GM18498 (cell line): Measurements from ENCODE around the gene PADI3.

Experiments used
- ATAC-seq: cut with Tn5 transposase; IDR thresholded peaks from one replicate; pipeline ENCODE4 v1.9.1; 2021; ENCODE audit warnings: mild to moderate bottlenecking, moderate library complexity; ENCODE audit not compliant: unreplicated experiment

Gene PADI3

DNA sequence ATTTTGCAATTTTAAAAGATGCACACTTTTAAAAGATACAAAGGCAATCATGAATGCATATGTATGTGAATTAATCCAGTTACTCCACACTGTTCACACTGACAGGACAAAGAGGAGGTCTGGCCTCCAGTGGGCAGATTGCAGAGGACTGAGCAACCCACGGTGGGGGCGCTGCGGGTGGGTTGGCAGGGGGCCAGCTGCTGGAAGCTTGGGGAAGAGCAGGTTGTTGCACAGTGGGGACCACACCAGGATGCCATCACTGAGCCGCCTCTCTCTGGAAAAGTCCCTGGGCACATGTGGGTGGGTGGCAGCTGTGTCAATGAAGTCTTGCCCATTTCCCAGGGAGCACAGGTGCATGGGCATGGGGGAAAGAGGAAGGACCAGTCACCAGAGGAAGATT is 46.4 kb downstream of the PADI3 start:
- no peak for ATAC-seq

DNA sequence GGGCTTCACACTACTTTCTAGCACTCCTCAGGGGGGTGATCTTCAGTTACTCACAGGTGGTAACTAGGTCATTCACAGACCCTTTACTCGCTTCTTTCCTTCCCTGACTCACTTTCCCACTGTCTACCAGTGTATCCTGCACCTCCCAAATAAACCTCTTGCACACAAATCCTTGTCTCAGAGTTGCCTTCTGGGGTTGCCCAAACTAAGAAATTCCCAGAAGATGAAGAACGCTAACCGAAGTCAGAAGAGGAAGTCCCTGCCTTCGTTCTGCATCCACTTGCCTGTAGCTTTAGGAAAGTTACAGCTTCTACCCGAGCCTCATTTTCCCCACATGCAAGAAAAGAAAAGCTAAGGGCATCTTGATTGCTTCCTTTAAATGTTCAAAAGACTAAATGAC is 47.2 kb downstream of the PADI3 start:
- ATAC-seq = no peak

DNA sequence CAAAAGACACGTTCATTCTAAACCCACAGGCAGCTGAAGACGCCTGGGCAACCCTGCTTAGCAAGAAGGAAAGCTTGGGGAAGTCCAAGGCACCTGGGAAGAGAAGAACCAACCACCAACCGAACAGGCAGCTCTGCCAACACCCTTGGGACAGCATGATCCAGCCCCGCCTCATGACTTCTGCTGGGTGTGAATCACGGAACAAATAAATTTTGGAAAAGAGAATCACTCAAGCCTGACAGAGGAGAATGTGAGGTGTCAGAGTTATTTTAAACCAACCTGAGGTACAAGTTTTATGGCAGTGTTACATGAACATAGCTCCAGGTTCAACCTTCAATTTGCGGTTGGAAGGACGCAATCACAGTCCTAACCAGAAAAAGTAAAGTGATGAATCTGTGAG is 49.1 kb downstream of the PADI3 start:
- ATAC-seq = no peak

DNA sequence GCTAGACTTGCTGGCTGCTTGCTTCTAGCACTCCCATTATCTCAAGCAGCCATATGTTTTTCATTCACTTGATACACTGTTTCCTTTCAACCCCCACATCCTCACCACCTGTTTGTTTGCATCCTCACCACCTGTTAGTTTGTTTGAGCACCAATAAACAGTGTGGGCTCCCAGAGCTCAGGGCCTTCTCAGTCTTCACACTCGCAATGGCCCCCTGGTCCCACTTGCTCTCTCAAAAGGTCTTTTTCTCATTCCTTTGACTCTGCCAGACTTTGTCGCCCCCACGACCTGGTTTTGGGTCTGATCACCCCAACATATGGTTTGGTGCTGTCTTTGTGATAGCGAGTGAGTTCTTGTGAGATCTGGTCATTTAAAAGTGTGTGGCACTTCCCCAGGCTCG is 52.9 kb downstream of the PADI3 start:
- no peak for ATAC-seq

DNA sequence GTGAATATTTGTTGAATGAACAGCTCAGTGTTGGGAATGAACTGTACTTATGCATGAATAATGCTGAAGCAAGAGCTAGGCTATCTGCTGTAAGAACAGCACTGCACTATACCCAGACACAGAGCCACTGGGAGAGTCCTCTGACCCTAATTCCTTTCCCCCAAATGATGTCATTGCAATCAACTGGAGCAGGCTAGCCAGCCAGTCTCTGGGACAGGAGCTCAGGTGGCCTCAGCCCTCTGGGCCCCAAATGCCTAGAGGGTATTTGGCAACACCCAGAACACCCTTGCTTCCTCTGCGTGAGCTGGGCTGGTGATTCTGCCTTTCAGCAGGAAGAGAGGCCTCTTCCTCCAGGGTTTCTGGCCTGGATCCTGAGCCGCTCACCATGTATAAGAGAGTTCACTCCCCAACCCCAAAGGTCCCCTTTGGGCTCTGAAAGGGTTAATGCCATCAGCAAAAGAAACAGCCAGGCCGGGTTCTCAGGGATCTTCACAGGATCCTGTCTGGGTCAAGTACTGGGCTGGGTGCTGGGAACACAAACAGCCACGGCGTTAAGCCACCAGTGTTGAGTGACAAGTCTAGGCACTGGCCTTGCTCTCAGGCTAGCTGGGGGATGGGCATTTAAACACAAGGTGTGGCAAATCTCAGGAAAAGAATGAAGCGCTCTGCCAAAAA is 55.4 kb downstream of the PADI3 start:
- no peak for ATAC-seq

GRCh38 chr1:17304826-17305175 is 55.9 kb downstream of the PADI3 start:
- no peak for ATAC-seq

DNA sequence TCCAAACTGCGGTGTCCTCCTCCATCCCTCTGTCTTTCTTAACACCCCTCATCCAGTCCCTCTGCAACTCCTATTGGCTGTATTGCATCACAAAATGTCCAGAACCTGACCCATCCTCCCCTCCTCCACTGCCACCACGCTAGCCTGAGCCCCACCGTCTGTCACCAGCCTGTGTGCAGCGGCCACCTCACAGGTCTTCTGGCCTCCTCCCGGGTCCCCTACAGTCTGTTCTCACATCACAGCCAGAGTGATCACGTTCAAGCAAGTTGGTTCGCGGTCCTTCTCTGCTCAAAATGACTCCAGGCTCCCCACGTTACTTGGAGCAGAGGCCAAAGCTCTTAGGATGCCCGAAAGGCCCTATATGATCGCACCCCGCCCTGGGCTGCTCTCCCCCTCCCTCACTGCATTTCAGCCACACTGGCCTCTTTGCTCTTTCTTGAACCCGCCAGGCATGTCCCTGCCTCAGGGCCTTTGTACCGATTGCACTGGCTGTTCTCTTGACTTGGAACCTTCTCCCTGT is 56.7 kb downstream of the PADI3 start:
- ATAC-seq = no peak

DNA sequence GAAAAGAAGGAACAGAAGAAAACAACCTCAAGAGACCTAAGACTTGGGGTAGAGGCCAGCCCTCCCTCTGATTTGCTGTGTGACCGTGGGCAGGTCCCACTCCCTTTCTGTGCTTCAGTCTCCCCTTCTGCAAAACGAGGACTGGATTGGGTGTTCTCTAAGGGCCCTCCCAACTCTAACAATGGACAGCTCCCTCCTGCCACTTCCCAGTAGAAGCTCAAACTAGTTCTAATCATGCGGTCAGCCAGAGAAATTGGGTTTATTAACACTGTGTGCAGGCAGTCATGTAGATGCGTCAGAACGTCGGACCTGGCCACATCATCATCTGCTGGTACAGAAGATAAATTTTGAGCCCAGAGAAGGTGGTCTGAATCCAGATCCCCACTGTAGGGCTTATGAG is 57.5 kb downstream of the PADI3 start:
- ATAC-seq = no peak

DNA sequence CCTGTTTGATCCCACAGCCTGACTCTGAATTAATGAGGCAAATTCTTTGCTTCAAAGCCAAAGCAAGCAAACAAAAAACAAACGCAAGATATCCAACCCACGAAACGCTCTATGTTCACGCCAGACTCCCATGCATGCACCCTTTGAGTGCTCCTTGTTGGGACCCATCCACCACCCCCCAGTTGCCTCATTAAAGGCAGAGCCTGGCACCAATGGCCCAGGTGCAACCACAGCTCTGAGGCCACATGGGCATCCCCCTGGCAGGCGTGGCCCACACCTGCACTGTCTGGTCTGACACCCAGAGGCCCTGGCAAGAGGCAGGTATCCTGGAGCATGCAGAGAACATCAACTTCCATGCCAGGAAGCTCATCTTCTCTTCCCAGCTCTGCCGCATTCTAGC is 58.0 kb downstream of the PADI3 start:
- no peak for ATAC-seq

DNA sequence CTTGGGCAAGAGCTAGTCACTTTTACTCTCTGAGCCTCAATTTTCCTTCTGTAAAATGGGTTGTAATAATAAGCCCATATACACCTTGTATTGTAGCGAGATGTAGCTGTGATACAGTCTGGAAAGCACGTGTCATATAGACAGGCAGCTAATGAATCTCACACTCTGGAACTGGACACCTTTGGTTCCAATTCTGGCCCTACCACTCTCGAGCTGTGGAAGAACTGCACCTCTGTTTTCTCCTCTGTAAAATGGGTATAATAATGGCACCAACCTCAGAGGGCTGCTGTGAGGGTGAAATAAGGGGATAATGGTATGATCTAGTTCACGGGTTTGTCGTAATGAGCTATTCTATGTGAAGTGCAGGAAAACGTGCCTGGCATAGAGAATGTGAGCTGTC is 58.4 kb downstream of the PADI3 start:
- no peak for ATAC-seq

DNA sequence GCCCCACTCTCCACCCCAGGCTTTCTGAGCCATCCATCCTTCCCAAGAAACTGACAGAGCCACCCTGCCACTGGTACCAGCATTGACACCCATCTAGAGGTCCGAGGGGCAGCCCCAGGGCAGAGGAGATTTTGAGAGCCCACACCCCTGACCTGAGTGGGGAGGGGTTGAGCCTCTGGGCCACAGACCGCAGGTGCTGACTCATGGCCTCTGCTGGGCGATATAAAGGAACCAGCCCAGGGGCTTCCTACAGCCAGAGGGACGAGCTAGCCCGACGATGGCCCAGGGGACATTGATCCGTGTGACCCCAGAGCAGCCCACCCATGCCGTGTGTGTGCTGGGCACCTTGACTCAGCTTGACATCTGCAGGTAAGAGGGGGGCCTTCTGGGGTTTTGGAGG is 59.0 kb downstream of the PADI3 start, which contains the start of gene PADI4:
Gene PADI4 (plus strand): TSS at position 252 of the 400 bp plus-strand sequence. CDS start 26 bp downstream, at position 278.
- ATAC-seq = no peak

DNA sequence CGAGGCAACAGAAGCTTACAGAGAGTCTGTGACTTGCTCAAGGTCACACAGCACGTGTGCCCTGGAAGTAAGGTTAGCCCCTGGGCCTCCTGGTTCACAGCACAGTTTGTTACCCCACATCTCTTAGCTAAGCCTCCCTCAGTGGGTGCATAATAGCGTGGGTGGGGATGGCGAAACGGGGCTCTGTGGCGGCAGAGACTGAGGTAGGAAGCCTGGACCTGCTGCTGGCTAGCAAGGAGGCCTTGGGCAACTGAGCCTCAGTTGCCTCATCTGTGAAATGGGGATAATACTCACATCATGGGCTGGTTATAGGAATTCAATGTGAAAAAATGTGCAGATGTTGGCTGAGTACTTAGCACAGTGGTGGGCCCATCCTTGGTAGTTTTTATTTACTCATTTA is 59.7 kb downstream of the PADI3 start:
- no peak for ATAC-seq

DNA sequence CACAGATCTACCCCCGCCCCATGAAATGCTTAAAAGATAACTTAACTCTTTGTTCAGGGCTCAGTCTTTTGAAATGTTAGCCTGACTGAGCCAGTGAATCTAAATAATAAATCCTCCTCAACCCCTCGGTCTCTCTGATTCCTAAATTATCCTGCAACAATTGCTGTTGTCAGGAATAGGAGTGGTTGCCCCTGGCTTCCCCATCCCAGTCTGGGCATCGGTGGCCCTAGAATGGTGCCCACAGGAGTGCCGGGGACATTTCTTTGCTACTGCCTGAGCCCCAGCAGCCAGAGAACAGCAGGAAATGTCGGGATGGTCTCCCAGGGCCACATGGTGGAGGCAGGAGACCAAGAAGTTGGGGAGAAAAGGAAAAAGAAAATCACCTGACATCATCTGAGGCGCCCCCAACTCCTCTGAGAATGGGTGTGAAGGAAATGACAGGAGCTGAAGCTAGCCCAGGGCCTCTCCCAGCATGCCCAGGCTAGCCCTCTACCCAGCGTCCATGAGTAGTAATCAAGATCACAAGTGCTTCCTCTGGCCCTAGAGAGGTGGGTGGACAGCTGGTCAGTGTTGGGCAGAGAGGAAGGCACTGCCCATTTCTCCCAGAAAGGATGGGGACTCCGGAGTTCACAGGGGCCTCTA is 60.6 kb downstream of the PADI3 start:
- no peak for ATAC-seq

- ATAC-seq = no peak
These were observed 61.3 kb downstream of the PADI3 start for GRCh38 chr1:17310068-17310640.

GRCh38 chr1:17313530-17314309 is 64.8 kb downstream of the PADI3 start:
- ATAC-seq = no peak

DNA sequence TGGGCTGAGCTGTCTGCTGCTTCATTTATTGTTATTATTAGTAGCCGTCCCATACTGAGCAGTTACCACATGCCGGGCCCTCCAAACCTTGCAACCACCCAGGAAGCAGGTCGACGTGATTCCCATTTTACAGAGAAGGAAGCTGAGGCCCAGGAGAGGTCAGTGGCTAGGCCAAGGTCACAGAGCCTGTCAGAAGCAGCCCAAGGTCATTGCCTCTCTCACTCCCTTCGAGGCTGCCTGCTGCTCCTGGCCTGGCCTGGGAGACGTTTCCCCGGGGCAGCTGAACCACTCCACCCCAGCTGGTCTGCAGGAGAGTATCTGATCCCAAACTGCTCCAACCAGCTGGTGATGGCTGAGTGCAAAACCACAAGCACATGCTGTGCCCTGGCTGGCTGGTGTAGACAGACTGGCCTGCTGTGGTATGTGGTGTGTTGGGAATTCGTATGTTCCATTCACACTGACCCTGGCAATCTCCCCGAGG is 65.6 kb downstream of the PADI3 start:
- no peak for ATAC-seq

DNA sequence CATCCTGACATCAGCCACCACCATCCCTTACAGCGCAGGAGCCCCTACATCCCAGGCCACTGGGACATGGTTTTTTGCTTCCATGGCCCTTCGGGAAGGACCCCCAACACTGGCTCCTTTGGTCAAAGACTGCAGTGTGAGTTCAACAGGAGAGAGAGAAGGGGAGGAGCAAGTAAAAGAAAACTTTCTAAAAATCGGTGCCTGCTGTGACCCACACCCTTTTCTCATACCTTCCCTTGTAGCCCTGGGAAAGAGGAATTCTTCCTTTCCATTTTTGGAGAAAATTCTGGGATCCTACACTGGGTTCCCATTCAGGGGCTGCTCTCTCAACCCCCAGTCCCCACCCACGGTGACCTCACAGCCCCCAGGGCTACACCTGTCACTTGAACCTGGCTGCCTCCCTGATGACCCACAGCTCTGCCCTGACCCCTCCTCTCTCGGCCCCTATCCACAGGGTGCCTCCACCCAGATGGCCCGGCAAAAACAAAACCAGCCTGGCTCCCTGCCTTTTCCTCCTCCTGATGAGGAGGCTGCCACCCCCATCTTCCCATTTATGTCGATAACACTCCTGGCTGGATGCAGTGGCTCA is 66.7 kb downstream of the PADI3 start:
- ATAC-seq = no peak

- no peak for ATAC-seq
These were observed 67.8 kb downstream of the PADI3 start for GRCh38 chr1:17316704-17317103.

GRCh38 chr1:17318262-17318661 is 69.4 kb downstream of the PADI3 start:
- no peak for ATAC-seq

- ATAC-seq = no peak
These were observed 70.9 kb downstream of the PADI3 start for GRCh38 chr1:17319561-17320350.
